ENCODE measurements around the gene RAB1A.

RAB1A gene

DNA sequence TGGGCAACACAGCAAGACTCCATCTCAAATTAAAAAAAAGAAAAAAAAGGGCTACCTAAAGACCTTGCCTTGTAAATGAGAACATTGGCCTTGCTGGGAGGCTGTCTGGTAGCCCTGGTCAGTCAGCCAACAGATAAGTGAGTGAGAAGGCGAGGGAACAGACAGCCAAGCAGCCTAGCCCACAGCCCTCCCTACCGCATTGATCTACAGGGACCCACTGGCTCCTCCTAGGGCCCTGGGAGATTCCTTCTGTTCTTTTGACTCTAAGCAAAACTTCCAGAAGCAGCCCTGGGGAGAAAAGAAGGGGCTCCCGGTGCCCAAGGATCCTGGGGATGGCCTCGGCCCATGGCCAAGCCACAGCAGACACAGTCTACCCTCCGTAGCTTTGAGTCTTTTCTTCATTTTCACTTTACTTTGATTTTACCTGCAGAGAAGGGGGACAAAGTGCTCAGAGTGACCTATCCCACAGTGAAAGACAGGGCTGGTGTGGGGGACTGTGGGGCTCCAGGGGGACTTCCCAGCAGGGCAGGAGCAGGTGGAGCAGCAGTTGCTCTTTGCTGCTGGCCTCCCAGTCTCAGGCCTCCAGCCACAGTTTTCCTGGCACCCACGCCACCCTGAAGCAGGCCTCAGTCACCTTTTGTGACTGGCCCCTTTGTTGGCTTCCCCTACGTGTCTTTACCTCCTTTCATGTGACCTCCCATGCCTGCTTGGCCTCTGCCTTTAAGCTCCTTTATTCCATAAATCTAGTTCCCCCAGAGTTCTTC is 68.6 kb downstream of the RAB1A start:
- DNase-seq (ENCODE audit: low read depth) = no peak

DNA sequence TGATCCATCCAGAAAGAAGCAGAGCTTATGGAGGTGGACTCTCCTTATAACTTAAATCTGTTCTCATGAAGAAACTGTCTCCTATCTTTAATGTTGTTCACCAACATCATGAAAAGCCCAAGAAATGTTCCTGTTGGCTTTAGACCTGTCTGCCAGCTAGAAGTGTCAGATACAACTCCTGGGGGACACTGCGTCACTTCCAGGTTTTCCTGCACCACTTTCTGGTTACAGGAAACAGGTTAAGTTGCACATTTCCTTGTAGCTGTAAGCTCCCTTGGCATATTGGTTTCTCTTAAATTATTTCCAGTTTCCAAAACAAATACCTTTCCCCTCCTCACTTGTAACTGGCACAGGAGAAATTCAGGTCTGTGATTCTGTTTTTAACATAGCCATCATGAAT is 70.8 kb downstream of the RAB1A start:
- DNase-seq (ENCODE audit: low read depth) = no peak

- DNase-seq (ENCODE audit: low read depth) = peak; percentile 51
These were observed 72.4 kb downstream of the RAB1A start for GRCh38 chr2:65057391-65058052.

DNA sequence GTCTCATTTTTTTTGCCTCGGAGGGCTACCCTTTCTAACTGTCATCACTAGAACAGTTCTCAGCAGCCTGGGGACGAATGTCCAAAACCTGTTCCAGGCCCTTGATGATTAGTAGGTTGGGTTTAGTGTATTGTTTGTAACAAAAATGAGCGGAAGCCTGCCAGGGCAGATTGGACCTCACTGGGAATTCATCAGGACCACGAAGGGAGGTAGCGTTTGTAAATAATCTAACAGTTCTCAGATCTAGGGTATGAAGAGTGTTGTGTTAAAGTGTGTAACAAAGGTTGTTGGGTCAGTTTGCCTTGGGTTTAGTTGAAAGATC is 72.9 kb downstream of the RAB1A start:
- DNase-seq (ENCODE audit: low read depth) = no peak

DNA sequence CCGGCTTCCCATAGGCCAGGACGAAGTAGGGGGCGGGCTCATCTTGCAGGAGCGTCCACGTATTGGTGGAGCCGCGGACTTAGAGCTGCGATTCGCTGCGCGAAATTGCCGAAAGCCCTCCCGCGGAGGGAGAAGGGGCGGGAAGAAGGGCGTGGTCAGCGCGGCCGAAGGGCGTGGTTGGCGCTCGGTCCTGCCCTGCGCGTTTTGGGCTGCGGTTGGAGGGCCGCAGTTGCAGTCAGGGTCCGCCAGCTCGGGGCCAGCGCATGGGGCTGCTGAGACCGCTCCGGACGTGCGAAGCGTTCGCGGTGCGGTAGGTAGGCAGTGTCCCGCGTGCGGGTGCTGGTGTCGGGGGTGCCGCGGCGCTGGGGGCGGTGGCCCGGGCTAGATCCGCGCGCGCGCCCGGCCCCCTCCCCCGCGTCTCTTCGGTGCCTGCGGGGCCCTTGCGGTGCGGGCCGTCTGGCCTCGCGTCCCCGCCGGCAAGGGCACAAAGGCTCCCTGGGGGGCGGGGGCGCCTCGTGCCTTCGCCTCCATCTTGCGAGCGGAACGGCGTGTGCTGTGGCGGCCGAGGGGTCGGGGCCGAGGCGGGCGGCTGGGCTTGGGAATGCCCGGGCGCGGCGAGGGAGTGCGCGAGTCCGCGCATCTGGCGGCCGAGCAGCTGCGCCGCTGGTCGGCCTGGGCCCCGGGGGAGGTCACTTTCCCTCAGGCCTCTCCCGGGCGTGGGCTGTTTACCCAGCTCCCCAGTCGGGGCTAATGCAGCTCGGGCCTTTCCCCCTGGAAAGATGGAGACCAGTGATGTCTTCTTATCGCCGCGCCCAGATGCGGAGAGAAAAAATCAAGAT is 73.5 kb downstream of the RAB1A start, which contains the start of gene CEP68:
CEP68 (plus strand) TSS at position 202 of the 839 bp plus-strand sequence. CDS start 13,029 bp downstream, outside the sequence.
- DNase-seq (ENCODE audit: low read depth) = peak; percentile 95

DNA sequence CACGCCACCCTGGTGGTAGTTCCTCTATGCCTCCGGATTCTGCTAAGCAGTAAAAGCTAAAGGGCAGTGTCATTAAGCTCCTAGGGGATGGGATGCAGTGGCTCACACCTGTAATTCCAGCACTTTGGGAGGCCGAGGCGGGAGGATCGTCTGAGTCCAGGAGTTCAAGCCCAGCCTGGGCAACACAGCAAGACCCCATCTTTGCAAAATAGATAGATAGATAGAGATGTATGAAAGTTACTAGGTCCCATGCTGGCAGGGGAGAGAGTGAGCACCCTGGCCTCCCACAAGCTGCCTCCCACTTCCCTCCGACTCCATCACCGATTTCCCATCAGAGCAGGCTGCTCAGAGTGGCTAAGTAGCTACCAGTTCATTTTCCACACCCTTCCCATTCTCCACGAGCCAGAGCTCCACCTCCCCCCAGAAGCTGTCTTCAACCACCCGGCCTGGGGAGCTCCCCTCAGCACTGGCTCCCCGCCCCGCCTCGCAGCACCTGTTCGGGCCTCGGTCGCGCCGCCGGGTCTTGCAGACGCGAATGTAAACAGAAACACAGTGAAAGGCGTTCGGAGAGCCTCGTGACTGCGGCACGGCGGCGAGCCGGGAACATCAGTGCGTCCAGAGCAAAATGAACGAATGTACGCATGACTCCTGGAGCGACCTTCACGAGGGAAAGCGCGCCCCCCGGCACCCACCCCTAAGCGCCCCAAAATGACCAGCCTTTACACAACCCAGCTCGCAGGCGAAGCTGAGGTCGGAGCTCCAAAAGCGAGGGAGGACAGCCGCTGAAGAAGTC is 74.3 kb downstream of the RAB1A start:
- peak; percentile 44 for DNase-seq (ENCODE audit: low read depth)

GRCh38 chr2:65054749-65055421 is 75.0 kb downstream of the RAB1A start:
- no peak for DNase-seq (ENCODE audit: low read depth)

GRCh38 chr2:65053199-65053598 is 76.7 kb downstream of the RAB1A start:
- DNase-seq (ENCODE audit: low read depth) = no peak

GRCh38 chr2:65050931-65051330 is 79.0 kb downstream of the RAB1A start:
- DNase-seq (ENCODE audit: low read depth) = no peak

DNA sequence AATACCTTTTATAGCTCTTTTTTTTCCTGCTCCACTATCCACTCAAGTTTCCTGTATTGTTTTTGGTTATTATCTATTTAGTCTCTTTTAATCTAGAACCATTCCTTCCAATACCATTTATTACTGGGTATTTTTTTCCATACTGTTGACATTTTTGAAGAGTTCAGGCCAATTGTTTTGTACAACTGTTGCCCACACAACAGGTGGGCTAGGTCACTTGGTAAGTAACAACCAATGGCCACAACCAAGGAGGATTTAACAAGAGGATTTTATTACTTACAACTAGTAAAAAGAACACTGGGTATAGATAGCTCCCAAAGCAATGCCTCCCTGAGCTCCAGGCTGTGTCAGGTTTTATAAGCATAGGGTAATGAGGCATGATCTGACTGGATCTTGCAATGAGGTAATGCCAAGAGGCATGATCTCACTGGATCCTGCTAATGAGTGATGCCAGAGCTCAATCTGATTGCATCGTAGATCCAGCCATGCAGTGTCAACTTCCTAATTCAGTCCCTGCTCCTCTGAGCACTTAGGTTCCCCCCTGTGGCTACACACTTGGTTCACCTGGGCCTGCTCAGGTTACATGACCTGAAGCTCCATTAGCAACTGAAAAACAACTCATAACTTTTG is 80.8 kb downstream of the RAB1A start:
- no peak for DNase-seq (ENCODE audit: low read depth)

DNA sequence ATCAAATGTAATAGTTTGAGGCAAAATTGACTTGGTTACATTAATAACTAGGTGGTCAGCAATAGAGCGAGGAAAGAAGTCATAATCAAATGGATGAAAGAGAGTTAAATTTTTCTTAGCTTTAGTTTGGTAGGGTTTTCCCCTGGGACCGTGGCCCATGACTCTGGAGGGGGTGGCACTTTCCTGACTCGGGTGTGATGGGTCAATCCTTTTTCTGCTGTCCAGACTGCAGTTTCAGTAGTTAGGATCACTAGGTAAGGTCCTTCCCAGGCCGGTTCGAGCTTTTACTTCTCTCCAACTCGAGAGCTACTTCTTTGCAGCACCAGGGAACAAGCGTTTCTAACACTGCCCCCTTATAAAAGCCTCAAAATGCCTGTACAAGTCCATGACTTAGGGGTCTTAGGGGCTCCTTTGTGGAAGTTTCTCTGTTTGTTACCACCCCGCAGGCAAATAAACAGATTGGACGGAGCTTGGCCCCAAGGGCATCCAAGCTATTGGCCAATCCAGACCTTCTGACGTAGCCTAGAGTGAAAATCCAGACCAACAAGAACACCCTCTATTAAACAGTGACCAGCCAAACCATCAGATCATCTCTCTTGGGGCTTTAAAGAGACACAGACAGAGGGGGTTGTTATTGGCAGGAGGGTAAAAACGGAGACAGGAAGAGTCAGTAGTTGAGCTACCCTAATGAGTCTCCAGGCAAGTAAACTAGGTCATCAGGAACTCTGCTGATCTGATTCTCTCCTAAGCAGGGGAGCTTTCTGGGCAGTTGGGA is 83.1 kb downstream of the RAB1A start:
- no peak for DNase-seq (ENCODE audit: low read depth)

DNA sequence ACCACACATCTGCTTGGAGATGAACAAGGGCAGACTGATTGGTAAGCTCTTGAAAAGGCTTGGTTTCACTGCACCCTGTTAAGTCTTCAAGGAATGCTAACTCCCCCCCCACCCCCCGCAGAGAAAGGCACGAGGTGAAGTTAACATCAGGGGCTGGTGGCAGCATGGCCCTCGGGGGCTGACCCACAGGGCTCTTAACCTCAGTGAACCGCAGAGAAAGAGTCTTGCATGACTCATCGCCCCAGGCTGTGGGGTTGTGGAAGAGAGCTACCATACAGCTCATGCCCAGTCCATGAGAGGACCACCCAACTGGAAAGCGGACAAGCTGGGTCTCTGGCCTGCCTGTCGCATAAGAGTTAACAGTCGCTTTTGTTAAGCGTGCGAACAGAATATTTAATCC is 84.3 kb downstream of the RAB1A start:
- no peak for DNase-seq (ENCODE audit: low read depth)

- no peak for DNase-seq (ENCODE audit: low read depth)
These were observed 85.7 kb downstream of the RAB1A start for GRCh38 chr2:65044097-65044735.

DNA sequence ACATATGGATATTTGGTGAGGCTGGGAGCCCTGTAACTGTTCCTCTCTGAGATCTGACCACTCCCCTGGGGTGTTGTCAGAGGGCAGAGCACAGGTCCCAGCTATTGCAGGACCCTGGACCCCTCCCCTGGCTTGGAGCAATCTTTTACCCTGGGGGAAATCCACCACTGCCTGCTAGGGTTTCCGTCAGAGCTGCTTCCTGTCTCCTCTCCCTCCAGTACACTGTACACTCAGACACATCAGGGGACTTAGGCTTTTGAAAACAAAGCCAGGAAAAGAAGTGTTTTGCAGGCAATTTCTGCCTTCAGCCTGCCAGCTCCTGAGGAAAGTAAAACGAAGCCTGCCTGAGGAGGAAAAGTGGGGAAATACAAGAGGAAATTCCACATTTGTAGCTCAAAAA is 86.9 kb downstream of the RAB1A start:
- DNase-seq (ENCODE audit: low read depth) = no peak

DNA sequence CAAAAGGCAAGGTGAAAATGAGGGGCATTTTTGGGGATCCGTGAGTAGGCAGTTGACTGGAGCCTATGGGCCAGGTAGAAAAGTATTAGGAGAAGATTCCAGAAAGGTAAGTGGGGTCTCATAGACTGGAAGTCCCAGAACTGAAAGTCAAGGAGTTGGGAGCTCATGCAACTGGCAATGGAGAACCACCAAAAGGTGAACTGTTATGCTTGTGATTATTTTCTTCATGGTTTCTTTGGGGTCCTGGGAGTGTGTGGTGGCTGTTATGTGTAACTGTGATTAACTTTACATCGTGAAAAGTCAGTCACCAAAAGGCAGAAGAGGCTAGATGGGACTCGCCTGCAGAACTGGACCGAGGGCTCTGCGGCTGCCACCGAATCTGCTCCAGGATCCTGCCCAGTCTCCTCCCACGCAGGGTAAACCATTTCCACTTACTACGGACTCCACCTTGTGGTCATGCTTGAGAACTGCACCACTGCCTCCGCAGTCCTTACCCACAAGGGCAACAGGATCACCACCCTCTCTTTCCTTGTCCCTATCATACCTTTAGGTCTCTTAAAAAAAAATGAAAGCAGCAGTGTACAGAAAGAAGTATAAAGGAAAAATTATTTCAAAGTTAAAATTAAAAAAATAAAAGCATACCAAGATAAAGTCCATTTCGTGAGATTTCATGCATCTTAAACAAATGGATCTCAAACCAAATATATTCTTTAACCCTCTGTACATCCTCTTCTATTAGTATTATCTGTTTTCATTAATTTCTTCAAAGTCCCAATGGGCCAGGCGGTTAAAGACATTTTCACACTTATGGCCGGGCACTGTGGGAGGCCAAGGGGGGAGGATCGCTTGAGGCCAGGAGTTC is 89.3 kb downstream of the RAB1A start:
- DNase-seq (ENCODE audit: low read depth) = peak; percentile 63

DNA sequence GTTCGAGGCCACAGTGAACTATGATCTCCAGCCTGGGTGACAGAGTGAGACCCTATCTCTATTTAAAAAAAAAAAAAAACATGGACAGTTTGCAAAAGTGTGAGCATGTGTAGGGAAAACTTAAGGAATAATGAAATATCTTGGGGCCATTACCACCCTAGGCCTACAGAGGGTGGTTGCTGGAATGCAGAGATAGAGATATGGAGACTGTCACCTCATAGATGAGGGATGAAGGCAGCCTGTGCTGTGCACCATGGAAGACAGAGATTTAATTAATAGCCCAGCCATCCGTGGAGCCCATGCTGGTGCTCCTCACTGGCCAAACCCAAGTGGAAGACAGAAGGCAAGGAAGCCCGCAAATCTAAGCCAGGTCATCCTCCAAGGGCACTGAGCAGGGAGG is 90.3 kb downstream of the RAB1A start:
- no peak for DNase-seq (ENCODE audit: low read depth)

- DNase-seq (ENCODE audit: low read depth) = no peak
These were observed 92.7 kb downstream of the RAB1A start for GRCh38 chr2:65037178-65037577.
